Breast epithelium (tissue), 4 donors: ENCODE measurements around the gene RBM17. TPM values are rescaled to one million over a fixed set of nuclear protein-coding genes. Genes with fewer than 3 reads are reported as not detected.

Source experiments
- DNase-seq, 2 donors: peaks; one replicate each; pipeline ENCODE4 v3.0.0-alpha.2; 2019; ENCODE audit warnings: low spot score in 2 of 2
- H3K27ac ChIP-seq, 2 donors: fragments of 200-600 bp; sonication (generic) in 1 of 2; one replicate each; pipeline ENCODE4 v1.5.1; 2016 to 2019; ENCODE audit warnings: mild to moderate bottlenecking in 1 of 2
- H3K27me3 ChIP-seq, 2 donors: fragments of 200-600 bp; sonication (generic) in 1 of 2; one replicate each; pipeline versions ENCODE4 v1.5.1 to v1.6.0; 2017 to 2019; ENCODE audit warnings: control low read depth in 1 of 2, mild to moderate bottlenecking in 1 of 2
- H3K36me3 ChIP-seq: fragments of 200-600 bp; one replicate; pipeline ENCODE4 v1.5.1; 2019
- H3K4me1 ChIP-seq, 2 donors: fragments of 200-600 bp; sonication (generic); one replicate each; pipeline ENCODE4 v1.5.1; 2016 to 2019; ENCODE audit warnings: control low read depth in 1 of 2
- H3K4me3 ChIP-seq, 3 donors: fragments of 200-600 bp; sonication (generic); 1 replicate in 2 of 3; 2 replicates in 1 of 3; pipeline ENCODE4 v1.5.1; 2016 to 2019; ENCODE audit warnings: mild to moderate bottlenecking in 3 of 3, moderate library complexity in 2 of 3
- H3K9me3 ChIP-seq, 2 donors: fragments of 200-600 bp; sonication (generic) in 1 of 2; one replicate each; pipeline ENCODE4 v1.5.1; 2016 to 2019; ENCODE audit warnings: control low read depth in 1 of 2
- POLR2A ChIP-seq: fragments of 450-650 bp; IDR thresholded peaks from one replicate; pipeline ENCODE4 v1.6.1; 2016; ENCODE audit warnings: antibody characterized with exemption, mild to moderate bottlenecking, moderate library complexity
- POLR2AphosphoS5 ChIP-seq, 3 donors: sonication (generic); formaldehyde crosslinking; IDR thresholded peaks; one replicate each; pipeline ENCODE4 v1.6.1; 2017; ENCODE audit warnings: antibody characterized with exemption in 3 of 3
- intact Hi-C: fragments of 100-400 bp; cut with DNase I; formaldehyde crosslinking; loops from one replicate; pipeline ENCODE4 v1.15.1; 2023; ENCODE audit warnings: low total_unique reads
- total RNA-seq, 3 donors: library from RNA; depleted of rRNA; stranded (reverse); fragments of >200 nt; gene quantifications; one replicate each; pipeline ENCODE4 v1.1.0, GENCODE V29; 2016
- TF ChIP-seq, protein P1 (sequence below), 3 donors: fragments of 450-650 bp; IDR thresholded peaks; one replicate each; pipeline ENCODE4 v1.5.1; 2016 to 2017; ENCODE audit warnings: antibody characterized with exemption in 3 of 3, mild to moderate bottlenecking in 3 of 3, moderate library complexity in 3 of 3

RBM17 gene
- total RNA-seq, 3 donors from 2014 or later, result 62.4 to 72.4 (median 68.2) TPM

DNA sequence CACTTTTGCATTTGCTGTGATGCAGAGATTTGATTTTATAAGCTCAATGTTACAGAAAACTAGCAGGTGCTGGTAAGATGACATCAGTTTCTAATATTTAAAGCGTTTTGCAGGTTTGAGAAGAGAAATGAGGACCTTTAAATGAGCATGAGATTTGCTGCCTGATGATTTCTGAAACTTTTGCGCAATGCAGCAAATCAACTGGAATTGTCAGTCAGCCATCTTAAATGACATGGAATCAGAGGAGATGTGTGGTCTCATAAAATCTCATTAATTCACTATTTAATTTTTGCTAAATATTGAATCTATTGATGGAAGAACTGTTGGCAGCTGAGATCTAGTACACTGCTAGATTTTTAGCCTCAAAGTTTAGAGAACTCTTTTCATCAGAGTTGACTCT lies 3.9 kb downstream of the RBM17 start:
- no peak for DNase-seq
- intact Hi-C loops, result no loop called here
- Histone ChIP-seq H3K36me3 (no peaks in the 10 kb centered on the region), H3K4me1 (peaks cover 0 to 3% of the 10 kb centered on the region in 2 donors), H3K9me3 (no peaks in the 10 kb centered on the region), H3K27me3 (no peaks in the 10 kb centered on the region), H3K4me3 (no peak overlapping the region), H3K27ac (no peak overlapping the region)
- TF ChIP-seq POLR2AphosphoS5 (IDR thresholded peaks at IDR 0.05), result no peak
- TF ChIP-seq, protein P1, sequence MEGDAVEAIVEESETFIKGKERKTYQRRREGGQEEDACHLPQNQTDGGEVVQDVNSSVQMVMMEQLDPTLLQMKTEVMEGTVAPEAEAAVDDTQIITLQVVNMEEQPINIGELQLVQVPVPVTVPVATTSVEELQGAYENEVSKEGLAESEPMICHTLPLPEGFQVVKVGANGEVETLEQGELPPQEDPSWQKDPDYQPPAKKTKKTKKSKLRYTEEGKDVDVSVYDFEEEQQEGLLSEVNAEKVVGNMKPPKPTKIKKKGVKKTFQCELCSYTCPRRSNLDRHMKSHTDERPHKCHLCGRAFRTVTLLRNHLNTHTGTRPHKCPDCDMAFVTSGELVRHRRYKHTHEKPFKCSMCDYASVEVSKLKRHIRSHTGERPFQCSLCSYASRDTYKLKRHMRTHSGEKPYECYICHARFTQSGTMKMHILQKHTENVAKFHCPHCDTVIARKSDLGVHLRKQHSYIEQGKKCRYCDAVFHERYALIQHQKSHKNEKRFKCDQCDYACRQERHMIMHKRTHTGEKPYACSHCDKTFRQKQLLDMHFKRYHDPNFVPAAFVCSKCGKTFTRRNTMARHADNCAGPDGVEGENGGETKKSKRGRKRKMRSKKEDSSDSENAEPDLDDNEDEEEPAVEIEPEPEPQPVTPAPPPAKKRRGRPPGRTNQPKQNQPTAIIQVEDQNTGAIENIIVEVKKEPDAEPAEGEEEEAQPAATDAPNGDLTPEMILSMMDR (IDR thresholded peaks at IDR 0.05), result no peak
- TF ChIP-seq POLR2A, result no peak

DNA sequence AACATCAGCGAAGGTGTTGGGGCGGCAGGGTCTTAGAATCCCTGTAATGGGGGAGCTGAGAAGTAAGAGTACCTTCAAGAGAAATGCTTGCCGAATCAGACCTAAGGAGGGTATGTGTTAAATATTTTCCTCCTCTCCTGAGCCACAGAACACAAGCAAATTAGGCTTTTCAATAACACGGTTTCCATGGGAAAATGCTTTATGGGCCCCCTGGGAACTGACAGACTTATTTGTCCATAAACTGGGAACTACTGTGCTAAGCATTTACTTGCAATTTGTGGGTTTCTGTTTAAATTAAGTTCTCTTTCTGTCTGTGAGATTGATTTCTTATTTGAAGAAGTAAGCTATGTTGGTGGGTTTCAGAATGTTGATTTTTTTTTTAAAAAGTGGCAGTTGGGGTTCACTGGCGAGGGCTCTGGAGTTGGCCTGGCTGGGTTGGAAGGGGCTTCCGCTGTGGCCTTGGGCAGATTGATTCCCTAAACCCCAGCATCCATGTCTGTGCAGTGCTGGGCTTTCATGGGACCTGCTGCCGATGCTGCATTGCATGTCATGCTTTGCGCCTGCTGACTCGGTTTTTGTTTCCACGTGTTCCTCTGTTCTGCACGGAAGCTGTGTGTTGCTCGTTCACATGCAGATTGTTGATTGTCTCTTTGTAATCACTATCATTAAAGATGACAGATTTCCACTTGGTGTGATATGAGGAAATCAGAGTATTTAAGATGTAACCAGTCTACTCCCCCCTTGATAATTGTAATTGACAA lies 7.2 kb downstream of the RBM17 start:
- Histone ChIP-seq H3K4me3 (no peak overlapping the region), H3K9me3 (no peaks in the 10 kb centered on the region), H3K36me3 (no peaks in the 10 kb centered on the region), H3K27me3 (no peaks in the 10 kb centered on the region), H3K4me1 (no peaks in the 10 kb centered on the region), H3K27ac (no peak overlapping the region)
- no peak for DNase-seq
- TF ChIP-seq, protein P1 (IDR thresholded peaks at IDR 0.05), result no peak
- TF ChIP-seq POLR2A, result no peak
- TF ChIP-seq POLR2AphosphoS5 (IDR thresholded peaks at IDR 0.05), result no peak
- intact Hi-C loops, result no loop called here

DNA sequence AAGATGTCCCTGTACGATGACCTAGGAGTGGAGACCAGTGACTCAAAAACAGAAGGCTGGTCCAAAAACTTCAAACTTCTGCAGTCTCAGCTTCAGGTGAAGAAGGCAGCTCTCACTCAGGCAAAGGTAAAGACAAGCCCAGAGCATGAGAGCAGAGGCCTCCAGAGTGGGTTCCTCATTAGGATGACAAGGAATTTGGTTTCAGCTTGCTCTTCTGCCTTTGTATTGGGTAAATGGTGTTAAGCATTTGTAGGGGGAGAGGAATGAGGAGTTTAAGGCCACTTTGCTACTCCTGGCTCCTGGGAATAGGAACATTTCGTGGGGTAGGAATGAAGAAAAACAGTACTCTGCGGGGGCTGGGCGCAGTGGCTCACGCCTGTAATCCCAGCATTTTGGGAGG lies 8.2 kb downstream of the RBM17 start:
- H3K27me3 ChIP-seq, result no peaks in the 10 kb centered on the region
- intact Hi-C loops, result no loop called here
- no peaks in the 10 kb centered on the region for H3K4me1 ChIP-seq

DNA sequence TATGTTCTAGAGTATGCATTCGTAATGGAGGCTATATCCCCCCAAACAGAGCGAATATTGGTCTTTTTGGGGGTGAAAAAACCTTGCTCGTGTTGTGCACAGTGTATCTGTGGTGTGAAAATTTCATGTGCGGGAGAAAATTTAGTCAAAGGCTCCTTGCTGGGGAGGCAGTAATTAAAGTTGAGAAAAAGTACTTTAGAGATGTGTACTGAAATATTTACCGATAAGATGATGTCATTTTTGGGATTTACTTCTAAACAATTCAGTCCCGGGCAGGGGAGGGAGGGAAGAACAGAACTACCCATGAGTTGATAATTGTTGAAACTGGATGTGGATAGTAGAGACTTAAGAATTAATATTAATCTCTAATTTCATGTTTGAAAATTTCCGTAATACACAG lies 9.3 kb downstream of the RBM17 start:
- Histone ChIP-seq H3K9me3 (no peaks in the 10 kb centered on the region), H3K27me3 (no peaks in the 10 kb centered on the region), H3K4me3 (no peak overlapping the region), H3K27ac (no peak overlapping the region), H3K36me3 (no peaks in the 10 kb centered on the region), H3K4me1 (no peaks in the 10 kb centered on the region)
- no peak for TF ChIP-seq POLR2AphosphoS5 (IDR thresholded peaks at IDR 0.05)
- TF ChIP-seq, protein P1 (IDR thresholded peaks at IDR 0.05), result no peak
- no peak for TF ChIP-seq POLR2A
- DNase-seq, result no peak
- intact Hi-C loops, result no loop called here

More for the DNA sequence above, 8.2 kb downstream of the RBM17 start:
- TF ChIP-seq POLR2A, result no peak
- TF ChIP-seq, protein P1 (IDR thresholded peaks at IDR 0.05), result no peak
- no peak for TF ChIP-seq POLR2AphosphoS5 (IDR thresholded peaks at IDR 0.05)
- no peak overlapping the region for H3K27ac ChIP-seq
- DNase-seq, result no peak
- no peaks in the 10 kb centered on the region for H3K36me3 ChIP-seq
- H3K9me3 ChIP-seq, result no peaks in the 10 kb centered on the region
- H3K4me3 ChIP-seq, result no peak overlapping the region

DNA sequence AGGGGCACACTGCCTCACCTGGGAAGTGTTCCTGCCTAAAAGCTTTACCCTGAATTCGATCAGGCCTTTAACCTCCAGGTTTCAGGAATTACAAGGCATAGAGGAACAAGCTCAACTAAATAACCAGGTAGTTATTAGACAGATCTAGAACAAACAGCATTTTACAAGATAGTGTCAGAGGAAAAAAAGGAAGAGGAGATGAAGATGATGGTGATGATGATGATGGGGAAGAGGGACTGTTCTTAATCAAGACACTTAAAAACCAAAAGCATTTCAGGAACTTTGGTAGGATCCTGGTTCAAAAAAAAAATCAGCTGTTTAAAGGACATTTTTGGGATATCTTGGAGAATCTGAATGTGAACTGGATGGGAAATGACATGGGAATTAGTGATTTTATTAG lies 11.5 kb downstream of the RBM17 start:
- intact Hi-C loops, result no loop called here
- H3K27ac ChIP-seq, result no peak overlapping the region
- no peaks in the 10 kb centered on the region for H3K9me3 ChIP-seq
- TF ChIP-seq, protein P1 (IDR thresholded peaks at IDR 0.05), result no peak
- no peak for TF ChIP-seq POLR2AphosphoS5 (IDR thresholded peaks at IDR 0.05)
- TF ChIP-seq POLR2A, result no peak
- H3K4me3 ChIP-seq, result no peak overlapping the region
- DNase-seq, result no peak
- H3K4me1 ChIP-seq, result no peaks in the 10 kb centered on the region
- H3K27me3 ChIP-seq, result no peaks in the 10 kb centered on the region
- no peaks in the 10 kb centered on the region for H3K36me3 ChIP-seq
